ENCODE data around the gene TAP2. TPM values are rescaled to one million over a fixed set of nuclear protein-coding genes. Genes with fewer than 3 reads are reported as not detected.

Gene TAP2
- polyA plus RNA-seq, 2 of the 4 experiments (the other 2 are of a cell fraction), result 11.4 to 15.9 TPM

DNA sequence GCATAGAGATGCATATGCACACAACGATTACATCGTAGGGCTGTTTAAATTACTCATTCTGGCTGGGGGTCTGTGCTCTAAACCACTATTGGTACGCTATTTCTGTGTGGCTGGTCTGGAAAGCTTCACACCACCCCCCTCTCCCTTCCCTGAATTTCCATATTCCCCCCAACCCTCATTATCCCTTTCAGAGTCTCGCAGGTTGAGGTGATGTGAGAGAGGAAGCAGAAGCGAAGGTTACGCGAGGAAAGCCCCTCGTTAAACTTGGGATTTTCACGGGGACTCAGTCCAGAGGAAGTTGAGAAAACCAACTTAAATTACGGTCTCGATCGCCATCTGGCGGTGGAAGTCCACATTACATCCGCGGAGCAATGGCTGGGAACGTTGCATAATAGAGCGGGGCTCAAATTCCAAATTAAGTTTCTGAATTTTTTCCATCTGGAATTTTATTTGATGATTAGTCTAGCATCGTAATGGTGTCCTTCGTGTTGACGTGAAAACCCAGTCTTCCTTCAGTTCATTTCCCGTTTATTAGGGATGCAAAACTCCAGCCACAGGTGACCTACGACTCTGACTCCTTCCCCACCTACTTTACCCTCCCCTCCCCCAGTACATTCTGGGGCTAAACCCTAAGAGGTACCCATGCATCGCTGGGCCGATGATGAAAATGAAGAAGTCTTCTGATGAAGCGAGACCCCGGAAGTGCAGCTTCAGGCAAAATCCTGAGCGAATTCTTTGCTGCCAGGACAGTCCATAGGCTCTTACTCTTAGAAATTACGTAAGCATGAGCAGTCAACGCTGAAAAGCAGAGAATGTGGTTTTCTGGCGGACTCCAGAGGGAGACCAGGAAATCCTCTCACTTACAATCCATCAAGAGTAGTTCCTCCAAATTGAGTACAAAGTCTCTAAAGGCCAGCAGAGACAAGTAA is 41.4 kb downstream of the TAP2 start (continued):
- TF ChIP-seq CEBPB (IDR thresholded peaks at IDR 0.05), result peak; percentile 44 to 84; a peak in 3 of 4 replicates

- 41% methylated on average over 2 of the region's 2 CpGs for WGBS (ENCODE audit: missing lambda C conversion rate)
- peaks cover 6% of the 10 kb centered on the region; the same call in 1 of the 3 replicates for H3K9me3 ChIP-seq
- no peaks in the 10 kb centered on the region for H3K4me1 ChIP-seq
- no peak for DNase-seq (ENCODE audit: low read depth in 1 of 2, low spot score in 1 of 2)
- H3K4me3 ChIP-seq, result no peak overlapping the region
- H3K27ac ChIP-seq, result no peak overlapping the region
- CTCF ChIA-PET, result interaction anchor here (0.7 to 2.2 kb wide), 7 partner anchors 9 to 381 kb away, joined by 3 to 16 read pairs (median 6); partner anchors contain the start of gene TAP2
- POLR2A ChIA-PET, result no interaction called here
- no peak overlapping the region for H3K4me2 ChIP-seq
- no peak for ATAC-seq
- TF ChIP-seq HOXB13 (CRISPR knock-in tag; IDR thresholded peaks at IDR 0.05; ENCODE audit: low read depth) (no peak), REST (IDR thresholded peaks at IDR 0.05) (no peak), HEYL (CRISPR knock-in tag; IDR thresholded peaks at IDR 0.05) (no peak), BHLHE40 (IDR thresholded peaks at IDR 0.05; ENCODE audit: low read depth, low read length) (no peak), TFCP2L1 (CRISPR knock-in tag; IDR thresholded peaks at IDR 0.05) (no peak), JUN (IDR thresholded peaks at IDR 0.05) (no peak), RAD21 (conservative IDR thresholded peaks at IDR 0.05 in 1 of 2, IDR thresholded peaks at IDR 0.05 in 1 of 2) (no peak), ZFP36 (IDR thresholded peaks at IDR 0.05; ENCODE audit: borderline replicate concordance, partially characterized antibody) (no peak), FOSL2 (IDR thresholded peaks at IDR 0.05) (no peak), FOSL2 (CRISPR knock-in tag; IDR thresholded peaks at IDR 0.05) (no peak), TP53 (CRISPR knock-in tag; IDR thresholded peaks at IDR 0.05) (no peak), FOSB (CRISPR knock-in tag; IDR thresholded peaks at IDR 0.05) (no peak), CEBPB (IDR thresholded peaks at IDR 0.05) (no peak), MAZ (IDR thresholded peaks at IDR 0.05; ENCODE audit: borderline replicate concordance, low read depth, low read length) (no peak), NPAS2 (CRISPR knock-in tag; IDR thresholded peaks at IDR 0.05; ENCODE audit: borderline replicate concordance) (no peak), EHF (CRISPR knock-in tag; IDR thresholded peaks at IDR 0.05) (no peak), EHMT2 (IDR thresholded peaks at IDR 0.05; ENCODE audit: low read depth) (no peak), ATOH8 (CRISPR knock-in tag; IDR thresholded peaks at IDR 0.05; ENCODE audit: low read depth) (no peak), RARB (CRISPR knock-in tag; IDR thresholded peaks at IDR 0.05) (no peak)
- TF ChIP-seq, protein P1, sequence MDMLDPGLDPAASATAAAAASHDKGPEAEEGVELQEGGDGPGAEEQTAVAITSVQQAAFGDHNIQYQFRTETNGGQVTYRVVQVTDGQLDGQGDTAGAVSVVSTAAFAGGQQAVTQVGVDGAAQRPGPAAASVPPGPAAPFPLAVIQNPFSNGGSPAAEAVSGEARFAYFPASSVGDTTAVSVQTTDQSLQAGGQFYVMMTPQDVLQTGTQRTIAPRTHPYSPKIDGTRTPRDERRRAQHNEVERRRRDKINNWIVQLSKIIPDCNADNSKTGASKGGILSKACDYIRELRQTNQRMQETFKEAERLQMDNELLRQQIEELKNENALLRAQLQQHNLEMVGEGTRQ (IDR thresholded peaks at IDR 0.05), result no peak
- FAIRE-seq, result no peak
These were observed 44.0 kb downstream of the TAP2 start for GRCh38 chr6:32794510-32794909.
